H1 (cell line): ENCODE measurements around the gene LTA4H.

Source experiments
- CTCF ChIP-seq, 3 experiments: IDR thresholded peaks; 1 replicate in 2 of 3; 2 replicates in 1 of 3; pipeline versions ENCODE4 v1.5.1 to v1.6.1; 2011; ENCODE audit warnings: low read length in 3 of 3, mild to moderate bottlenecking in 3 of 3, inconsistent platforms in 2 of 3, low read depth in 1 of 3, moderate library complexity in 1 of 3; ENCODE audit not compliant: insufficient read depth in 1 of 3; ENCODE audit errors: control extremely low read depth in 1 of 3
- EZH2 ChIP-seq: fragments of 200-600 bp; sonication (generic); IDR thresholded peaks from 2 replicates; pipeline ENCODE4 v1.7.1; 2012; ENCODE audit warnings: low read depth, mild to moderate bottlenecking, moderate library complexity, low read length, inconsistent platforms; ENCODE audit not compliant: severe bottlenecking
- JUN ChIP-seq: IDR thresholded peaks from 2 replicates; pipeline ENCODE4 v1.6.1; 2011; ENCODE audit warnings: low read depth, mild to moderate bottlenecking, improper control_type of control experiment, low read length
- KDM5A ChIP-seq: fragments of 200-600 bp; IDR thresholded peaks from 2 replicates; pipeline ENCODE4 v1.7.1; 2012; ENCODE audit warnings: mild to moderate bottlenecking, low read length, inconsistent platforms, mixed read lengths
- MAFK ChIP-seq: IDR thresholded peaks from 2 replicates; pipeline ENCODE4 v1.6.1; 2012; ENCODE audit warnings: low read depth, mild to moderate bottlenecking, improper control_type of control experiment, low read length
- POLR2AphosphoS5 ChIP-seq: IDR thresholded peaks from 2 replicates; pipeline ENCODE4 v1.6.1; 2011; ENCODE audit warnings: low read depth, low read length
- RXRA ChIP-seq: IDR thresholded peaks from 2 replicates; pipeline ENCODE4 v1.6.1; 2011; ENCODE audit warnings: low read depth, mild to moderate bottlenecking, low read length, moderate library complexity; ENCODE audit not compliant: insufficient read depth
- TCF12 ChIP-seq: IDR thresholded peaks from 2 replicates; pipeline ENCODE4 v1.6.1; 2011; ENCODE audit warnings: low read depth, mild to moderate bottlenecking, low read length
- USF2 ChIP-seq: IDR thresholded peaks from 2 replicates; pipeline ENCODE4 v1.6.1; 2011; ENCODE audit warnings: low read length, improper control_type of control experiment

GRCh38 chr12:96063046-96063445 lies 27.7 kb upstream of the LTA4H start:
- TF ChIP-seq RXRA (no peak), JUN (no peak), EZH2 (no peak), MAFK (no peak), POLR2AphosphoS5 (no peak), TCF12 (no peak), CTCF (IDR thresholded peaks at IDR 0.05; ENCODE audit: control extremely low read depth in 1 of 3, insufficient read depth in 1 of 3, low read depth in 1 of 3, low read length in 3 of 3) (no peak), KDM5A (no peak), USF2 (no peak)
